Measurements from ENCODE around the gene MDC1.

The MDC1 gene

GRCh38 chr6:30656513-30656912 is 60.6 kb downstream of the MDC1 start:
- FAIRE-seq (no peak), DNase-seq (ENCODE audit: insufficient read length, low spot score) (no peak)
- no peak for TF ChIP-seq CTCF (IDR thresholded peaks at IDR 0.05; ENCODE audit: insufficient read depth, missing control alignments)

DNA sequence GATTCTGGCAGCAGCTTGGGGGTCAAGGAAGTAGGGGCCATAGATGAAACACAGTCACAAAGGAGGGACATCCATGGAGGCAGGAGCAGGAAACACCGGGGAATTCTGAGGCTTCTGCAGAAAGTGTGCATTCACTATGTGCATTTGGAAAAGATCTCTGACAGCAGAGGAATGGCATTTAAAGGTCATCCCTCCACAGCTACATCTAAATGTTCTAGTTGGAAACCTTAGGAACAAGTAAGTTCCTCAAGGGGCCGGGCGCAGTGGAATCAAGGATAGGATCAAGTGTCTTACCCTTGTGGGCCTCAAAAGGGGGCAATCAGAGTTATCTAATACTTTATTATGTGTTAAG is 61.4 kb downstream of the MDC1 start:
- FAIRE-seq (no peak), DNase-seq (ENCODE audit: insufficient read length, low spot score) (no peak)
- no peak for TF ChIP-seq CTCF (IDR thresholded peaks at IDR 0.05; ENCODE audit: insufficient read depth, missing control alignments)

DNA sequence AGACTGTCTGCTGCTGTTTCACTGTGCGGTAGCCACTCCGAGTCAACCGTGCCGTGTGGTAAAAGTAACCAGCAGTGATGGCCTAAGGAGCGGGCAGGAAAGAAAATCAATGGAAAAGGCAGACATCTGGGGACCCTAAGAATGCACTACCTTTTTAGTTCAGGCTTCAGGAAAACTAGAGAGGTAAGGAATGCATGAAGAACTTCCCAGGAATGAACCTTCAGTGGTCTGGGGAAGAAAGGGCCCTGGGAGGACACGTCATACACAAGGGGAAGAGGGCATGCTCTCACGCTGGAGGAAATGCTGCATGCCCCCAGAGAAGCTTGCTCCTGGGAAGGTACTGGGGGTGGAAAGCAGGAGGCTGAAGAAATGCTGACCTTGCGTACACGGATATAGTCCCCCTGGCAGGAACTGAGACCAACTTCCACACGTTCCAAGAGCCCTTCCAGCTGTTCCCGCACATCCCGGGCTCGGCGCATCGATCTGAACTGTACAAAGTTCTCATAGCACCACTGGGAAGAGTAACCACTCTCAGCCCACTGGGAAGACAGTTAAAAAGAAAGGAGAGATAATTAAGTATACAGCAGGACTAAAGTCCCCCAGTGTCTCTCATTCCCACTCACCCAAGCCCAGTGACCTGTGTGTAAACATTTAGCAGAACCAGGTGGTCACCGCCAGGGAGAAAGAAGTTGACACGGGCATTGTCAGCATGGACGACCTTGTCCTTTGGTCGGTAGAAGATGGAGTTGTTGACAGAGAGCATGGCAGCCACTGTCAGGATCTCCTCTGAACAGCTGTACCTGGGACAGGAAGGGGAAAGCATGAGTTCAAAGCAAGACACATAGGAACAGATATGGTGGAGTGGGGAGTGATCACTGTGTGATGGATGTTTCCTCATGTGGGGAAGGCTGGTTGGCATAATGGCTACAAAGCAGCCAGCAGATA is 62.0 kb downstream of the MDC1 start:
- FAIRE-seq: no peak
- TF ChIP-seq CTCF (IDR thresholded peaks at IDR 0.05; ENCODE audit: insufficient read depth, missing control alignments): no peak
- no peak for DNase-seq (ENCODE audit: insufficient read length, low spot score)

GRCh38 chr6:30651143-30651542 is 65.9 kb downstream of the MDC1 start:
- no peak for TF ChIP-seq CTCF (IDR thresholded peaks at IDR 0.05; ENCODE audit: insufficient read depth, missing control alignments)
- DNase-seq (ENCODE audit: insufficient read length, low spot score): no peak
- FAIRE-seq: no peak

All from D721Med (cell line).